Ovary (tissue), 3 donors: ENCODE measurements around the gene FAM110D.

Experiments used
- CTCF ChIP-seq, 3 donors: fragments of 450-650 bp in 2 of 3; fragments of 200-600 bp in 1 of 3; IDR thresholded peaks; one replicate each; pipeline versions ENCODE4 v1.5.1 to v1.8.0; 2016 to 2022; ENCODE audit warnings: antibody characterized with exemption in 3 of 3, mild to moderate bottlenecking in 1 of 3
- EP300 ChIP-seq: sonication (generic); formaldehyde crosslinking; IDR thresholded peaks from one replicate; pipeline ENCODE4 v1.6.1; 2017; ENCODE audit warnings: antibody characterized with exemption
- POLR2A ChIP-seq: fragments of 450-650 bp; IDR thresholded peaks from one replicate; pipeline ENCODE4 v1.6.1; 2017; ENCODE audit warnings: antibody characterized with exemption, mild to moderate bottlenecking, moderate library complexity
- donor health status: DM: no; HTN: no; CAD: no.

- no peak for TF ChIP-seq CTCF (IDR thresholded peaks at IDR 0.05)
- TF ChIP-seq POLR2A, result no peak
- TF ChIP-seq EP300, result no peak
Measured at GRCh38 chr1:26125382-26125781, 33.5 kb upstream of the FAM110D start.
